ENCODE results near the gene PTGFRN.

PTGFRN gene

DNA sequence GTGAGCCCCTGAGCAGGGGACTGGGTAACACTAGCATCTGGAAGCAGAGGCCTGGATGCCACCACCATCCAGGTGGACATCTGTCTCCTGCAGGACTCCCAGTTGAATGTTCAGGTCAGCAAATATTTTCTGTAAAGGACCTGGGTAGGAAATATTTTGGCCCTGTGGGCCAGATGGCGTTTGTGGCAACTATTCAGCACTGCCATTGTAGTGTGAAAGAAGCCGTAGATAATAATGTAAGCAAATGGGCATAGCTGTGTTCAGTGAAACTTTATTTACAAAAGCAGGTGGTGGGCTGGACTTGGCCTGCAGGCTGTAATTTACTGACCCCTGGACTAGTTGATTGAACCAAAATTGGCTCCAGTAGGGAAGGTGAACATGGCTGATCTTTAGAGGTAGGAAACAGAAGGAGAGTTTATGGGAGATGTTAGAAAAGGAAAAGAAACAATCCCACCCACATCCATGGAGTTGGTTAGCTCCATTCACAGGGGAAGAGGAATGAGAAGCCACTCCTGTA lies 71.9 kb downstream of the PTGFRN start:
- Histone ChIP-seq H3K9me3 (ENCODE audit: insufficient read depth, low read length) (no peaks in the 10 kb centered on the region), H3K9ac (ENCODE audit: insufficient read length, low read depth) (no peak overlapping the region), H3K36me3 (ENCODE audit: insufficient read depth, insufficient read length, low read length) (peaks cover 28% of the 10 kb centered on the region), H3K4me1 (ENCODE audit: insufficient read depth, insufficient read length) (no peaks in the 10 kb centered on the region), H3K4me3 (ENCODE audit: insufficient read length, low read depth) (no peak overlapping the region), H3K27me3 (ENCODE audit: insufficient read depth, insufficient read length) (no peaks in the 10 kb centered on the region)
- no peak for TF ChIP-seq ZNF274 (IDR thresholded peaks at IDR 0.05; ENCODE audit: low read depth, low read length)
- no peak for TF ChIP-seq SUZ12 (IDR thresholded peaks at IDR 0.05; ENCODE audit: extremely low read depth, insufficient read depth, insufficient read length)
- no peak for TF ChIP-seq YY1 (IDR thresholded peaks at IDR 0.05; ENCODE audit: insufficient read depth, insufficient read length)
- no peak for DNase-seq (ENCODE audit: low read depth, low spot score)

GRCh38 chr1:116982319-116983004 lies 72.7 kb downstream of the PTGFRN start:
- no peaks in the 10 kb centered on the region for H3K9me3 ChIP-seq (ENCODE audit: insufficient read depth, low read length)
- DNase-seq (ENCODE audit: low read depth, low spot score) = no peak
- TF ChIP-seq YY1 (IDR thresholded peaks at IDR 0.05; ENCODE audit: insufficient read depth, insufficient read length) (no peak), SUZ12 (IDR thresholded peaks at IDR 0.05; ENCODE audit: extremely low read depth, insufficient read depth, insufficient read length) (no peak)
- H3K4me1 ChIP-seq (ENCODE audit: insufficient read depth, insufficient read length) = no peaks in the 10 kb centered on the region
- no peak overlapping the region for H3K9ac ChIP-seq (ENCODE audit: insufficient read length, low read depth)
- no peaks in the 10 kb centered on the region for H3K27me3 ChIP-seq (ENCODE audit: insufficient read depth, insufficient read length)
- peaks cover 35% of the 10 kb centered on the region for H3K36me3 ChIP-seq (ENCODE audit: insufficient read depth, insufficient read length, low read length)
- no peak overlapping the region for H3K4me3 ChIP-seq (ENCODE audit: insufficient read length, low read depth)

DNA sequence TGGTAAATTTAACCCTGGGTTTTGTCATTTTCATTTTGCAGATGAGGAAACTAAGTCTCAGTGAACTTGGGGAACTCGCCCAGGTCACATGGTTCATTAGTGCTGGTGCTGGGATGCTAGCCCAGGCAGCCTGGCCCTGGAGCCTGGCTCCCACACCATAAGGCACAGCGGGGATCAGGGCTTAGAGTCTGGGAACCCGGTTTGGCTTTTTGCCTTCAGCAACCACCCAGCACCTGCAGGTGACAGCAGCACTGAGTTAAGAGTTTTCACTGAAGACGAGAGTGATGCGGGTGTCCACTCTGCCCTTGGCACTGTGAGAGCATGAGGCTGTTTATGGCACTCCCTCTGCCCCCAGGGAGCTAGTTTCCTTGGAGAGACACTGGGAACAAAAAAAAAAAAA lies 73.4 kb downstream of the PTGFRN start:
- H3K4me1 ChIP-seq (ENCODE audit: insufficient read depth, insufficient read length) = no peaks in the 10 kb centered on the region
- no peaks in the 10 kb centered on the region for H3K27me3 ChIP-seq (ENCODE audit: insufficient read depth, insufficient read length)
- H3K9me3 ChIP-seq (ENCODE audit: insufficient read depth, low read length) = no peaks in the 10 kb centered on the region
- no peak for TF ChIP-seq ZNF274 (IDR thresholded peaks at IDR 0.05; ENCODE audit: low read depth, low read length)
- no peak for TF ChIP-seq YY1 (IDR thresholded peaks at IDR 0.05; ENCODE audit: insufficient read depth, insufficient read length)
- no peak for TF ChIP-seq SUZ12 (IDR thresholded peaks at IDR 0.05; ENCODE audit: extremely low read depth, insufficient read depth, insufficient read length)
- peaks cover 35% of the 10 kb centered on the region for H3K36me3 ChIP-seq (ENCODE audit: insufficient read depth, insufficient read length, low read length)
- no peak overlapping the region for H3K9ac ChIP-seq (ENCODE audit: insufficient read length, low read depth)
- DNase-seq (ENCODE audit: low read depth, low spot score) = no peak
- no peak overlapping the region for H3K4me3 ChIP-seq (ENCODE audit: insufficient read length, low read depth)

DNA sequence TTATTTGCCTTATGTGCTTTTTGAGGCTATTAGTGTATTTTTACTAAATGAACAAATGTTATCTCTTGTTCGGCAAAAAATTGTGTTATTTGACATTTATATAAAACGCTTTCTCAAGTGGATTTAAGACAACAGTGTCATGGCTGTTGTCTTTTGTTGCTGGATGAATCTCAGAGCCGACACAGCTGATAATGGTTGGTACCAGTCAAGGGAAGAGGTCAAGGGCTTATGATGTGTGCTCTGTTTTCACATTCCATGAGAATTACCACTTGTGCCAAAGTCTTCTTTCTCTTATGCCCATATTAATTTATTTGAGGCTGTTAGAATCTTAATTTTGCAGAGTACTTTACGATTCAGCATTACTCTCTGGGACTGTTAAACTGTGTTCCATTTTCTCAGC lies 74.0 kb downstream of the PTGFRN start:
- no peak overlapping the region for H3K4me3 ChIP-seq (ENCODE audit: insufficient read length, low read depth)
- TF ChIP-seq ZNF274 (IDR thresholded peaks at IDR 0.05; ENCODE audit: low read depth, low read length) (no peak), SUZ12 (IDR thresholded peaks at IDR 0.05; ENCODE audit: extremely low read depth, insufficient read depth, insufficient read length) (no peak)
- peaks cover 35% of the 10 kb centered on the region for H3K36me3 ChIP-seq (ENCODE audit: insufficient read depth, insufficient read length, low read length)

DNA sequence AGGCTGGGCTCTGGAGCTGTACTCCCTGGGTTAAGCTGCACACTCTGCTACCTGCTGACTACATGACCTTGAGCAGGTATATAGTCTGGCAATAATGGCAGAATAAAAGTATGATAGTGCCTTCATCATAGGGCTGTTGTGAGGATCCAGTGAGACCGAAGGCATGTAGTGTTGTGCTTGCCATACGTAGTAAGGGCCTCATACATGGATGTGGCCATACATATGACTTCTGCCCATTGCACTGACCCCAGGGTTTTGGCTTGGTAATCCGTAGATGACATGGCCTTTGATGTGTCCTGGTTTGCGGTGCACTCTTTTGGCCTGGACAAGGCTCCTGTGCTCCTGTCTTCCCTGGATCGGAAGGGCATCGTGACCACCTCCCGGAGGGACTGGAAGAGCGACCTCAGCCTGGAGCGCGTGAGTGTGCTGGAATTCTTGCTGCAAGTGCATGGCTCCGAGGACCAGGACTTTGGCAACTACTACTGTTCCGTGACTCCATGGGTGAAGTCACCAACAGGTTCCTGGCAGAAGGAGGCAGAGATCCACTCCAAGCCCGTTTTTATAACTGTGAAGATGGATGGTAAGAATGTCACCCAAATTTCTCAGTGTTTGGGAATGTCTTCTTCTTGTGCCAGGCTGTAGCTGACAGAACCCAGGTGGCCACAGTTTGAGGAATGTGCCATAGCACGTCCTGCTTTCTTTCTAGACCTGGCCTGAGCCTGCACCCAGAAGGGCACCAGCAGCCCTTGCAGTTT lies 74.9 kb downstream of the PTGFRN start:
- no peak for DNase-seq (ENCODE audit: low read depth, low spot score)
- Histone ChIP-seq H3K4me1 (ENCODE audit: insufficient read depth, insufficient read length) (no peaks in the 10 kb centered on the region), H3K36me3 (ENCODE audit: insufficient read depth, insufficient read length, low read length) (peaks cover 41% of the 10 kb centered on the region), H3K9me3 (ENCODE audit: insufficient read depth, low read length) (no peaks in the 10 kb centered on the region), H3K4me3 (ENCODE audit: insufficient read length, low read depth) (no peak overlapping the region), H3K27me3 (ENCODE audit: insufficient read depth, insufficient read length) (no peaks in the 10 kb centered on the region), H3K9ac (ENCODE audit: insufficient read length, low read depth) (no peak overlapping the region)
- TF ChIP-seq SUZ12 (IDR thresholded peaks at IDR 0.05; ENCODE audit: extremely low read depth, insufficient read depth, insufficient read length) (no peak), YY1 (IDR thresholded peaks at IDR 0.05; ENCODE audit: insufficient read depth, insufficient read length) (no peak), ZNF274 (IDR thresholded peaks at IDR 0.05; ENCODE audit: low read depth, low read length) (no peak)

More for the DNA sequence above, 74.0 kb downstream of the PTGFRN start:
- H3K4me1 ChIP-seq (ENCODE audit: insufficient read depth, insufficient read length) = no peaks in the 10 kb centered on the region
- DNase-seq (ENCODE audit: low read depth, low spot score) = no peak
- no peaks in the 10 kb centered on the region for H3K27me3 ChIP-seq (ENCODE audit: insufficient read depth, insufficient read length)
- H3K9me3 ChIP-seq (ENCODE audit: insufficient read depth, low read length) = no peaks in the 10 kb centered on the region
- H3K9ac ChIP-seq (ENCODE audit: insufficient read length, low read depth) = no peak overlapping the region

DNA sequence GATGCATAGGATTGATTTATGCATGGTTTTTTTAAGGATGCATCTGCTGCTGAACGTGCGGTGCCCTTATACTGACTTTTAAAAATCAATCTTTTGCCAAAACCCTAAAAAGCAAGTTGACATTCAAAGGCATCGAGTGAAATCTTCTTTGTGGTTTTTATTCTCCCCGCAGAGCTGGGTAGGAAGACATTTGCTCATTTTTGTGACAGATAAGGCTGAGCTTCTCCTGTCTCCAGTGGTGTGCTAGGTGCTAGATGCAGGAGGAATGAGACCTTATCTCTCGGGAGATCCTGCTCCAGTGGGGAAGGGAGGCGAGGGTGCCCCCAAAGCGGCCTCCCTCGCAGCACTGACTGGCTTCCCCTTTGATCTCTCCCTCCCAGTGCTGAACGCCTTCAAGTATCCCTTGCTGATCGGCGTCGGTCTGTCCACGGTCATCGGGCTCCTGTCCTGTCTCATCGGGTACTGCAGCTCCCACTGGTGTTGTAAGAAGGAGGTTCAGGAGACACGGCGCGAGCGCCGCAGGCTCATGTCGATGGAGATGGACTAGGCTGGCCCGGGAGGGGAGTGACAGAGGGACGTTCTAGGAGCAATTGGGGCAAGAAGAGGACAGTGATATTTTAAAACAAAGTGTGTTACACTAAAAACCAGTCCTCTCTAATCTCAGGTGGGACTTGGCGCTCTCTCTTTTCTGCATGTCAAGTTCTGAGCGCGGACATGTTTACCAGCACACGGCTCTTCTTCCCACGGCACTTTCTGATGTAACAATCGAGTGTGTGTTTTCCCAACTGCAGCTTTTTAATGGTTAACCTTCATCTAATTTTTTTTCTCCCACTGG lies 76.9 kb downstream of the PTGFRN start:
- no peak overlapping the region for H3K4me3 ChIP-seq (ENCODE audit: insufficient read length, low read depth)
- no peaks in the 10 kb centered on the region for H3K4me1 ChIP-seq (ENCODE audit: insufficient read depth, insufficient read length)
- H3K27me3 ChIP-seq (ENCODE audit: insufficient read depth, insufficient read length) = no peaks in the 10 kb centered on the region
- no peak overlapping the region for H3K9ac ChIP-seq (ENCODE audit: insufficient read length, low read depth)
- DNase-seq (ENCODE audit: low read depth, low spot score) = no peak
- TF ChIP-seq SUZ12 (IDR thresholded peaks at IDR 0.05; ENCODE audit: extremely low read depth, insufficient read depth, insufficient read length) = no peak
- no peak for TF ChIP-seq ZNF274 (IDR thresholded peaks at IDR 0.05; ENCODE audit: low read depth, low read length)
- no peak for TF ChIP-seq YY1 (IDR thresholded peaks at IDR 0.05; ENCODE audit: insufficient read depth, insufficient read length)
- H3K36me3 ChIP-seq (ENCODE audit: insufficient read depth, insufficient read length, low read length) = peaks cover 55% of the 10 kb centered on the region
- no peaks in the 10 kb centered on the region for H3K9me3 ChIP-seq (ENCODE audit: insufficient read depth, low read length)

DNA sequence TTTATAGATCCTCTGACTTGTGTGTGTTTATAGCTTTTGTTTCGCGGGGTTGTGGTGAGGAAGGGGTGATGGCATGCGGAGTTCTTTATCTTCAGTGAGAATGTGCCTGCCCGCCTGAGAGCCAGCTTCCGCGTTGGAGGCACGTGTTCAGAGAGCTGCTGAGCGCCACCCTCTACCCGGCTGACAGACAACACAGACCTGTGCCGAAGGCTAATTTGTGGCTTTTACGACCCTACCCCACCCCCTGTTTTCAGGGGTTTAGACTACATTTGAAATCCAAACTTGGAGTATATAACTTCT lies 77.5 kb downstream of the PTGFRN start:
- TF ChIP-seq SUZ12 (IDR thresholded peaks at IDR 0.05; ENCODE audit: extremely low read depth, insufficient read depth, insufficient read length) = no peak
- no peak for TF ChIP-seq YY1 (IDR thresholded peaks at IDR 0.05; ENCODE audit: insufficient read depth, insufficient read length)
- no peak for TF ChIP-seq ZNF274 (IDR thresholded peaks at IDR 0.05; ENCODE audit: low read depth, low read length)
- Histone ChIP-seq H3K9ac (ENCODE audit: insufficient read length, low read depth) (no peak overlapping the region), H3K9me3 (ENCODE audit: insufficient read depth, low read length) (0 out of 2 replicates have a peak, but pooled peaks cover 4% of the 10 kb centered on the region), H3K4me1 (ENCODE audit: insufficient read depth, insufficient read length) (no peaks in the 10 kb centered on the region), H3K27me3 (ENCODE audit: insufficient read depth, insufficient read length) (no peaks in the 10 kb centered on the region), H3K36me3 (ENCODE audit: insufficient read depth, insufficient read length, low read length) (peaks cover 56% of the 10 kb centered on the region), H3K4me3 (ENCODE audit: insufficient read length, low read depth) (no peak overlapping the region)
- no peak for DNase-seq (ENCODE audit: low read depth, low spot score)
